Measurements from ENCODE around the gene STARD9.

GRCh38 chr15:42688301-42688700, 112.9 kb downstream of the STARD9 start:
- TF ChIP-seq GATAD2B (conservative IDR thresholded peaks at IDR 0.05; ENCODE audit: low read depth) (no peak), EZH2 (IDR thresholded peaks at IDR 0.05; ENCODE audit: borderline replicate concordance, control insufficient read depth, low read depth, low read length) (no peak), MYC (IDR thresholded peaks at IDR 0.05; ENCODE audit: insufficient read depth, insufficient read length, insufficient replicate concordance, low read length, severe bottlenecking) (no peak)

All from GM12878 (cell line).